ENCODE results near the gene ARVCF.

GRCh38 chr22:19991395-19991644, 25.3 kb downstream of the ARVCF start:
- no peak for TF ChIP-seq CTCF (IDR thresholded peaks at IDR 0.05)
- TF ChIP-seq POLR2A (IDR thresholded peaks at IDR 0.05): no peak
